ENCODE results near the gene KLHL13.

KLHL13 gene

DNA sequence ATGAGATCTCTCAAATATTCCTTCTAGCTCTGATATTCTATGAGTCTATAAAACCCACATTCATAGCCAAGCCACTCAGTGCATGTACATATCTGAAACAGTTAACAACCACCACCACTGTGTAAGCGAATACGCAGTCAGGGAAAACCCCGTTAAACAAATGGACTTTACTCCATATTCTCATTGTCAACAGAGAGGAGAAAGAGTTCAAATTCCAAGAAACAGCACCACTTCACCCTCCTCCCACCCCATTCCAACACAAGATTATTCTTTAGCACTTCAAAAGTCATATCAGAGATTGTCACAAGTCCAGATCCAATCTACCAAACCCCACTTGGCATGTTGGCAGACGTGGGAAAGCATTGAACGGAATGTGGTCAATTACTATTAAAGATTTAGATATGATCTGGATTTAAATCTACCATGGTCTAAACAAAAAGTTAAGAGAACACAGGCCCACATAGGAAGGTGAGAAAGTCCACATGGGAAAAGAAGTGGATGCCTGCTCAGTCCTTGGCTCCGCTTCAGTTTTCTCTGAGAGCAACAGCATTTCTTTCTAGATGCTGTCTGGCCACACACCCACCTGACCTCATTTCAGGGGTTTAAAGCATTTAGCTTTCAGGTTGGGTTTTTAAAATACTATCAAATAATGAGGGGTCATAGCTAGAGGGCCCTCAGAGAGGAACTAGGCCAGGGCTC, 39.8 kb upstream of the KLHL13 start:
- TF ChIP-seq EZH2 (IDR thresholded peaks at IDR 0.05; ENCODE audit: borderline replicate concordance, low read depth, low read length, severe bottlenecking): no peak
- TF ChIP-seq, protein P1, sequence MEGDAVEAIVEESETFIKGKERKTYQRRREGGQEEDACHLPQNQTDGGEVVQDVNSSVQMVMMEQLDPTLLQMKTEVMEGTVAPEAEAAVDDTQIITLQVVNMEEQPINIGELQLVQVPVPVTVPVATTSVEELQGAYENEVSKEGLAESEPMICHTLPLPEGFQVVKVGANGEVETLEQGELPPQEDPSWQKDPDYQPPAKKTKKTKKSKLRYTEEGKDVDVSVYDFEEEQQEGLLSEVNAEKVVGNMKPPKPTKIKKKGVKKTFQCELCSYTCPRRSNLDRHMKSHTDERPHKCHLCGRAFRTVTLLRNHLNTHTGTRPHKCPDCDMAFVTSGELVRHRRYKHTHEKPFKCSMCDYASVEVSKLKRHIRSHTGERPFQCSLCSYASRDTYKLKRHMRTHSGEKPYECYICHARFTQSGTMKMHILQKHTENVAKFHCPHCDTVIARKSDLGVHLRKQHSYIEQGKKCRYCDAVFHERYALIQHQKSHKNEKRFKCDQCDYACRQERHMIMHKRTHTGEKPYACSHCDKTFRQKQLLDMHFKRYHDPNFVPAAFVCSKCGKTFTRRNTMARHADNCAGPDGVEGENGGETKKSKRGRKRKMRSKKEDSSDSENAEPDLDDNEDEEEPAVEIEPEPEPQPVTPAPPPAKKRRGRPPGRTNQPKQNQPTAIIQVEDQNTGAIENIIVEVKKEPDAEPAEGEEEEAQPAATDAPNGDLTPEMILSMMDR (IDR thresholded peaks at IDR 0.05; ENCODE audit: borderline replicate concordance, extremely low read depth, low read length, poor library complexity, severe bottlenecking): no peak
- ATAC-seq (ENCODE audit: insufficient read depth, low read depth) (no peak), DNase-seq (no peak)
- Histone ChIP-seq H2AFZ (ENCODE audit: low read depth, low read length) (no peak overlapping the region), H3K79me2 (ENCODE audit: insufficient read depth, low read length) (no peaks in the 10 kb centered on the region), H3K4me1 (ENCODE audit: insufficient read depth, low read length) (no peaks in the 10 kb centered on the region), H3K9ac (ENCODE audit: low read depth, low read length) (no peak overlapping the region), H3K27ac (ENCODE audit: low read length) (no peak overlapping the region), H4K20me1 (ENCODE audit: insufficient read depth, low read length) (no peaks in the 10 kb centered on the region), H3K4me2 (ENCODE audit: insufficient read depth, low read length) (no peak overlapping the region), H3K9me3 (ENCODE audit: insufficient read depth, low read length, severe bottlenecking) (no peaks in the 10 kb centered on the region), H3K4me3 (ENCODE audit: low read depth in 1 of 2, low read length in 2 of 2) (no peak overlapping the region), H3K27me3 (ENCODE audit: insufficient read depth, low read length, poor library complexity) (no peaks in the 10 kb centered on the region), H3K36me3 (ENCODE audit: insufficient read depth, low read length) (no peaks in the 10 kb centered on the region)

DNA sequence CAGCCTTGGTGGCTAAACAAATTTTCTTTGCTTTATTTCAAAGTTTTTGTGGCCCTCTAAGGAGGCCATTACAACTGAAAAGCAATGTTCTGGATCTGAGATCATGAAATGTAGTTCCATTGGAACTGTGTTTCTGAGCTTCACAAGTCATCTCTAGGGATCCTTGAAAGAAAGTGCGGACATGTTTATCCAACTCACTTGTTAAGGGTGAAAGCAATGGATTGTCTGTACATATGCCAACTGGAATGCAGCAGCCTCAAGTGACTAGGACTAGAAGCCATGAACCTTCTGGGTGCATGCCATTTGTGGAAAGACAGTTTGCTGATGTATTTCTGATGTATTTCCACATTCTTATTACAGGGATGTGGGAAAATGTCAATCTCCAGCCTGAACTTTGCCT, 36.7 kb upstream of the KLHL13 start:
- no peak for TF ChIP-seq EZH2 (IDR thresholded peaks at IDR 0.05; ENCODE audit: borderline replicate concordance, low read depth, low read length, severe bottlenecking)
- TF ChIP-seq, protein P1 (IDR thresholded peaks at IDR 0.05; ENCODE audit: borderline replicate concordance, extremely low read depth, low read length, poor library complexity, severe bottlenecking): no peak
- Histone ChIP-seq H3K79me2 (ENCODE audit: insufficient read depth, low read length) (no peaks in the 10 kb centered on the region), H4K20me1 (ENCODE audit: insufficient read depth, low read length) (no peaks in the 10 kb centered on the region), H3K4me1 (ENCODE audit: insufficient read depth, low read length) (no peaks in the 10 kb centered on the region), H3K4me2 (ENCODE audit: insufficient read depth, low read length) (no peak overlapping the region), H3K27ac (ENCODE audit: low read length) (no peak overlapping the region), H3K4me3 (ENCODE audit: low read depth in 1 of 2, low read length in 2 of 2) (no peak overlapping the region), H3K36me3 (ENCODE audit: insufficient read depth, low read length) (no peaks in the 10 kb centered on the region), H3K27me3 (ENCODE audit: insufficient read depth, low read length, poor library complexity) (no peaks in the 10 kb centered on the region), H3K9ac (ENCODE audit: low read depth, low read length) (no peak overlapping the region), H3K9me3 (ENCODE audit: insufficient read depth, low read length, severe bottlenecking) (no peaks in the 10 kb centered on the region), H2AFZ (ENCODE audit: low read depth, low read length) (no peak overlapping the region)
- DNase-seq (no peak), ATAC-seq (ENCODE audit: insufficient read depth, low read depth) (no peak)

DNA sequence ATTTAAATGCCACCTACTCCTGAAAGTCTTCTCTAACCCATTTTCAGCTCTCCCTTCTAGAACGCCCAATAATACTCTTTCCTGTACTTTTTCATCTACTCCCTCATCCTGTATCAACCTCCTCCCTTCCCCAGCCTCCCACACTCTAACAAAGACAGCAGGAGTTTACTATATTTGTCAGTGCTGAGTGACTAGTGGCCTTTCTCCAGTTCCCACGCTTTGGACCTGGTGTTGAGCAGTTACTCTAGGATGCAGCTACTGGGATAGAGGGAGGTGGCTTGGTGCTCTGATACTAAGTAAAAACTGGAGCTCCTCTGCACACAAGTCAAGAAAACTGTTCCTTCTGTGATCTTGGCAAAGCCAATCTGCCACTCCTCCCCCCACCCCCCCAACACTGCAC, 36.1 kb upstream of the KLHL13 start:
- Histone ChIP-seq H3K79me2 (ENCODE audit: insufficient read depth, low read length) (no peaks in the 10 kb centered on the region), H3K4me3 (ENCODE audit: low read depth in 1 of 2, low read length in 2 of 2) (no peak overlapping the region), H3K4me2 (ENCODE audit: insufficient read depth, low read length) (no peak overlapping the region), H2AFZ (ENCODE audit: low read depth, low read length) (no peak overlapping the region), H3K36me3 (ENCODE audit: insufficient read depth, low read length) (no peaks in the 10 kb centered on the region), H3K27ac (ENCODE audit: low read length) (no peak overlapping the region), H3K9ac (ENCODE audit: low read depth, low read length) (no peak overlapping the region), H3K9me3 (ENCODE audit: insufficient read depth, low read length, severe bottlenecking) (no peaks in the 10 kb centered on the region), H3K4me1 (ENCODE audit: insufficient read depth, low read length) (no peaks in the 10 kb centered on the region), H4K20me1 (ENCODE audit: insufficient read depth, low read length) (no peaks in the 10 kb centered on the region), H3K27me3 (ENCODE audit: insufficient read depth, low read length, poor library complexity) (no peaks in the 10 kb centered on the region)
- ATAC-seq (ENCODE audit: insufficient read depth, low read depth): no peak
- no peak for DNase-seq
- TF ChIP-seq EZH2 (IDR thresholded peaks at IDR 0.05; ENCODE audit: borderline replicate concordance, low read depth, low read length, severe bottlenecking): no peak
- TF ChIP-seq, protein P1 (IDR thresholded peaks at IDR 0.05; ENCODE audit: borderline replicate concordance, extremely low read depth, low read length, poor library complexity, severe bottlenecking): no peak

All from DND-41 (cell line).